ENCODE data around the gene ZNF593OS.

GRCh38 chr1:26171084-26172072 is at the start of gene ZNF593OS:
- TF ChIP-seq CTCF (IDR thresholded peaks at IDR 0.05; ENCODE audit: poor library complexity) (no peak), EZH2 (IDR thresholded peaks at IDR 0.05; ENCODE audit: borderline replicate concordance) (no peak)
